GM12865 (cell line): ENCODE measurements around the gene SH3GLB2.

Source experiments
- DNase-seq: peaks from one replicate; pipeline ENCODE4 v3.0.0; 2010; ENCODE audit warnings: low read depth
- H3K4me3 ChIP-seq: 2 replicates; pipeline ENCODE4 v1.5.1; 2011; ENCODE audit warnings: mild to moderate bottlenecking, low read depth, low read length, control low read depth
- CTCF ChIP-seq: IDR thresholded peaks from 2 replicates; pipeline ENCODE4 v1.5.1; 2011; ENCODE audit warnings: low read length, control low read depth, low read depth, inconsistent platforms; ENCODE audit not compliant: insufficient read depth; ENCODE audit errors: missing control alignments

SH3GLB2 gene

GRCh38 chr9:129072171-129072570, 44.0 kb upstream of the SH3GLB2 start:
- no peak for TF ChIP-seq CTCF
- no peak overlapping the region for H3K4me3 ChIP-seq
- no peak for DNase-seq

DNA sequence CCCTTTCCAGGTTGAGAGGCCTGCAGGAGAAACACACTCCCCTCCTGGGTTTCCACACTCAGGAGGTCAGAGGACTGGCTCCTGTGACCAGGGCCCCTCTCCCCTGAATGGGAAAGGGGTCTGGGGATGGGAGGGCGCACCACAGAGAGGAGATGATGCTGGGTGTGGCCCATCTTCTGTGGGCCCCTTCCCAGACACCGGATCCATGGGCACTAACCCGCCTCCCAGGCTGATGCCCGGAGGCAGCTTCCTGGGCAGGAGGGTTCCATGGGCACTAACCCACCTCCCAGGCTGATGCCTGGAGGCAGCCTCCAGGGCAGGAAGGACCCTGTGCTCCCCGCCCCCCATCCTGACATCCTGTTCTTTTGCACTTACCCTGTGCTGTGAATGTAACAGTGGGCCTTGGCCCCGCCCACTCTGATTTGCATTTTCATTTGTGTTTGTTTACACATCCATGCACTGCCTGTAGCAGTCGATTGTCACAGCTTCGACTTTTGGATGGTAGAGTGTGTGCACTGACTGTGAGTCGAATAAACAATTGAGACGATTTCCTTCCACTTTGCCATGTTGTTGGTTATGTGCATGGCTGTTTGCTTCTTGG, 43.5 kb upstream of the SH3GLB2 start:
- TF ChIP-seq CTCF: no peak
- no peak overlapping the region for H3K4me3 ChIP-seq
- no peak for DNase-seq

DNA sequence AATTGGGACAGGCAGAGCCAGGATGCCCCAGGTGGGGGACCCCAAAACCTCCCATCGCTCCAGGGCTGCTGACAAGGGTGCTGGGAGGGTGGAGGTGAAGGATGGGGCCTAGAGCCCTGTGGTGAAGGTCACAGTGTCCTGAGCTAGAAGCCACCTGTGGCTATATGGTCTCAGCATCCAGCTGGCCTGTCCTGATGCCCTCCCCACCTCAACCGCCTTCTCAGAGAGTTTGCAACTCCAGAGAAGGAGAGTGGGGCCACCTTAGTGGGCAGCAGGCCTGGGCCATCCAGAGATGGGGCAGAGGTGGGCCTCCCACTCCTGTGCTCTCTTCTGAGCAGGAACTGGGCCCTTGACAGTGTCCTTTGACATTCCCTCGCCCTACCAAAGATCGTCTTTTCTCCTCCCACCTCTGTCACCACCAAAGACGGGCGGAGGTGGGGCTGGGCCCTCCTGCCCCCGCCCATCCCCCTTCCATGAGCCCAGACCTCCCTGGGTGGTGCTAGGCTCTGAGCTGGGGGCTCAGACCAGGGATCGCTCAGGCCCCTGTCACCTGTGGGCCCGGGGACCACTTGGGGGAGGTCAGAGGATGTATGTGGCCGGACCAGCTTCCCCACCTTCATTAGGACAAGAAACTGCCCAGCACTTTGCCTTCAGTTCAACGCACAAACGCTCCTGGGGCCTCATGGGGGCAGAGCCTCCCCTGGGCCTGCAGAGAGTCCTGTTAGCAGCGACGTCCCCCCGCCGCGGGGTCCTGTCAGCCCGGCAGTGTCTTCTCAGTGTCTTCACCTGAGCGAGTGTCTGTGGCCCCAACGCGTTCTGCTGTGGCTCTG, 42.8 kb upstream of the SH3GLB2 start:
- no peak for TF ChIP-seq CTCF
- no peak overlapping the region for H3K4me3 ChIP-seq
- no peak for DNase-seq

GRCh38 chr9:129069862-129070641, 41.9 kb upstream of the SH3GLB2 start:
- no peak overlapping the region for H3K4me3 ChIP-seq
- no peak for TF ChIP-seq CTCF
- DNase-seq: no peak

DNA sequence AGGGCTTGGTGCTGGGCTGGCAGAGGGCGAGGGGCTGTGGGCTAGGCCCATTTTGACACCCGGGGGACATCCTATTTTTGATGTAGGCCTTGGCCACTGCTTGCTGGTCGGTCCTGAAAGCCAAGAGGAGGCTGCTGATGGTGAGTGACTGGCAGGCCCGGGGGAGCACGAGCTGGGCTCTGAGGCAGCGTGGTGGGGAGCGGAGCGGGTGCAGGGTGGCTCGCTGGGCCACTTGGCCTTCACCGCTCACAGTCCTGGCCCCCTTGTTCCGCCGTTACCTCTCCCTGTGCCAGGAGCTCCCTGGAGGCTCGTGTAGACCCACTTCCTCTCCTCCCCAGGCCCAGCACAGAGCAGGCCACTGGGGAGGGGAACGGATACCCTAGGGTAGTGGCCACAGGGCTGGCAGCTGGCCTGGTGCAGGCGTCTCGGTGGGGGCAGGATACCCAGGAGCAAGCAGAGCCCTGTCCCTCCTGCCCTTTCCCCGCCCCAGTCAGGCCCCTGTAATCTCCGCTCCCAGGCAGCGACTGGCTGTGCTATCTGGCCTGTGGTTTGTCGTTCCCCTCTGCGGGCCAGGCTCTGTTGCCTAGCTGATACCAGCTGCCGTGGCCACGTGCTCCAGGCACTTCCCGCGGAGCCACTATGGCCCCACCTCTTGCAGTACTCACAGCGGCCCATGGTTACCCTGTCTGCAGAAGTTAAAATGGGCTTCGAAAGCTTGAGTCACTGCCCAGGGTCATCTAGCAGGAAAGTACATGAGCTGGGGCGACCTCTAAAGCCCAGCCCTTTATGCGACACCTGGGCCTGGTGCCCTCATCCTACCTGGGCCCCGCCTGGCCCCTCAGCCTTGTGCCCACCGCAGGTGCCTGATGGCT, 41.1 kb upstream of the SH3GLB2 start:
- DNase-seq: peak; percentile 36
- no peak for TF ChIP-seq CTCF
- H3K4me3 ChIP-seq: no peak overlapping the region

GRCh38 chr9:129068110-129068509, 40.0 kb upstream of the SH3GLB2 start:
- no peak overlapping the region for H3K4me3 ChIP-seq
- no peak for TF ChIP-seq CTCF
- DNase-seq: no peak
